HG03103 (cell line): ENCODE results near the gene HELZ.
"Not testable (repeated sequence)": the region's sequence is repeated elsewhere in the genome, so short reads cannot be mapped to it uniquely, and the experiment has no call there.

ENCODE experiments used
- ATAC-seq: cut with Tn5 transposase; IDR thresholded peaks from one replicate; pipeline ENCODE4 v1.9.1; 2021; ENCODE audit warnings: low read depth; ENCODE audit not compliant: unreplicated experiment

Gene HELZ

GRCh38 chr17:67123699-67124098 is 121.3 kb downstream of the HELZ start:
- ATAC-seq: no peak

DNA sequence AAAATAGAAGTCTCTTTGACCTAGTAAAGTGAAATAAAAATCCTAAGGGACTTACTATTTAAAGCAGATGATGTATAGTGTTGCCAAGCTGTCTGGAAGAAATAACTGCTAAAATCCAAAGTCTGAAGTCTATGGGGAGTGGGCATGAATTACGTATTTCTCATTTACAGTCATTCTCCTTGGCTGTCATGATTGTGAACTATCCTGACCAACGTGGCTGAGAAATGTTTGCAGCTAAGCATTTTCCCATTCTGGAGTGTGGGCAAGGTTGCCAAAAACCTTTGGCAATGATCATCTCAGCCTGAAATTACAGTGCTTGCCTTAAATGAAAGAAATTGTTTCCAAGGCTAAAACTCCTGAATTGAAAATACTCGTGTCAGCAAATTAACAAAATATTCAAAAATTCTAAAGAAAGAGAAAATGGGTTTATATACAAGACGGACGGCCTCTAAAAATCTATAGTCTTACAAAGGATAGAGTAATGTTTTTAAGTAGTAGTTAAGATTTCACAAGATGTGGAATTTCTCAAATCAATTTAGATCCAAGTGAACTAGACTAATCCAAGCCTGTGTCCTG is 123.6 kb downstream of the HELZ start:
- no peak for ATAC-seq

DNA sequence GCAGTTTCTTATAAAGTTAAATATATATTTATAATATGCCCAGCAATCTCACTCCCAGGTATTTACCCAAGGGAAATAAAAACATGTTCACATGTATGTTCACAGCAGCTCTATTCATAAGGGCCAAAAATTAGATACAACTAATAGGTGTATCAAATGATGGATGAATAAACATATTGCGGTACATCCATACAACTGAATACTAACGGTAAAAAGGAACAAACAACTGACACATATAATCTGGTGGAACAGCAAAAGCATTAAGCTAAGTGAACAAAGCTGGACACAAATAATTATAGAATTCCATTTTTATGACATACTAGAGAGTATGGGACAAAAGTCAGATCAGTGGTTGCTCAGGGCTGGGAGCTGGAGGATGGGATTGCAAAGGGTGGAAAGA is 125.9 kb downstream of the HELZ start:
- no peak for ATAC-seq

GRCh38 chr17:67116045-67116575 is 128.9 kb downstream of the HELZ start:
- no peak for ATAC-seq

GRCh38 chr17:67115401-67115800 is 129.6 kb downstream of the HELZ start:
- ATAC-seq: no peak

- ATAC-seq: no peak
Observed at GRCh38 chr17:67113486-67113885, 131.5 kb downstream of the HELZ start.

DNA sequence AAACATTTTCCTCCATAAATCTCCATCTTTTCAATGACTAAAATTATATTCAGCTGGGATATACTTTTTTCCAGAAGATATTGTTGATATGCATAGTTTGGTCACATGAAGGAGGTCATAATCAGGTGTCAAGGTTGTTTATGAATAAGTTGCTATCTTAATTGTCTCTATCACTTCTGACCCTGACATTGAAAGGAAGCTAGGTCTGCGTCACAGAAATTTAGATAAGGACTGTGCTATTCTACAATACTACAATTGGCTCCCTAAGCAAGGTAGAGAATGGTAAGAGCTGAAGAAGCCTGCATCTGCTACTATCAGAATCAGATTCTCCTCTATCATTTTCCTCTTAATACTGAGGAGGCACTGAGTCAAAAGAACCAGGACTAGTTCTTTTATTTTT is 133.2 kb downstream of the HELZ start:
- no peak for ATAC-seq

DNA sequence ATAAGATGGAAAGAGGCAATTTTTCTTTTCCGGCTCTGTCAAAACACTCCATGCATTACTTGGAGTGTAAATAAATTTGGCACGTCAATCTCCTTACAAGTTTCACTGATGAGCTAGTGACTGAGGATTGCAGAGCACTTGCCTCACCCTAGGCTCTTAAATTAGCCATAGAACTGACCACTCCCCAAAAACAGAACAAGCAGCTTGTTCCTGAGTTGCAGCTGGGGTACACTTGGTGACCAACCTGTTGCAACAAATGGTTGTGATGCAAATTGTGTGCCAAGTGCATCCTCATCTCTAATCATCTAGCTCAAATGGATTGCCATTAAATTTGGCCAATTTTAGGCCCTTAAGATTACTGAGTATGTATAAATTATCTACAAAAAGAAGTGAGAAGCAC is 133.7 kb downstream of the HELZ start:
- no peak for ATAC-seq

- ATAC-seq: no peak
Observed at GRCh38 chr17:67110619-67111018, 134.4 kb downstream of the HELZ start.

GRCh38 chr17:67109111-67109510 is 135.9 kb downstream of the HELZ start:
- no peak for ATAC-seq

- ATAC-seq: no peak
Observed at GRCh38 chr17:67107811-67108775, 136.9 kb downstream of the HELZ start.

- no peak for ATAC-seq
Observed at GRCh38 chr17:67107171-67107570, 137.8 kb downstream of the HELZ start.

DNA sequence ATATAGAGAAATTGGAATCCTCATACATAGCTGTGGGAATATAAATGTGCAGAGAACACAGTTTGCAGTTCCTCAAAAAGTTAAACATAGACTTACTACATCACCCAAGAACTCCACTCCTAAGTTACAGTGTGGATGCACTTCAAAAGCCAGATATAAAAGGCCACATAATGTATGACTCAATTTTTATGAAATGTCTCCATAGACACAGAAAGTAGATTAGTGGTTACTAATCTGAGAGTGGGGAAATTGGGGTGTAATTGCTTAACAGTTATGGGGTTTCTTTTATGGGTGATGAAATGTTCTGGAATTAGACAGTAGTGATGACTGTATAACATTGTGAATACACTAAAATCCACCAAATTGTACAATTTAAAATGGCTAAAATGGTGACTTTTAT is 139.8 kb downstream of the HELZ start:
- no peak for ATAC-seq

DNA sequence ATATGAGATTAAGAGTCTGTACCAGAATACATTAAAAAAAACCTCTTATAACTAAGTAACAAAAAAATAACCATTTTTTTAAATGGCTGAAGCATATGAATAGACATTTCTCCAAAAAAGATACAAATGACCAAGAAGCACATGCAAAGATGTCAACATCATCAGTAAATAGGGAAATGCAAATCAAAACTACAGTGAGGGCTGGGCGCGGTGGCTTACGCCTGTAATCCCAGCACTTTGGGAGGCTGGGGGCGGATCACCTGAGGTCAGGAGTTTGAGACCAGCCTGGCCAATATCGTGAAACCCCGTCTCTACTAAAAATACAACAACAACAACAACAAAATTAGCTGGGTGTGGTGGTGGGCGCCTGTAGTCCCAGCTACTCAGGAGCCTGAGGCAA is 140.4 kb downstream of the HELZ start:
- not testable (repeated sequence) for ATAC-seq

GRCh38 chr17:67098006-67098405 is 147.0 kb downstream of the HELZ start:
- ATAC-seq: no peak

- no peak for ATAC-seq
Observed at GRCh38 chr17:67096609-67097008, 148.4 kb downstream of the HELZ start.

- no peak for ATAC-seq
Observed at GRCh38 chr17:67095803-67096202, 149.2 kb downstream of the HELZ start.

DNA sequence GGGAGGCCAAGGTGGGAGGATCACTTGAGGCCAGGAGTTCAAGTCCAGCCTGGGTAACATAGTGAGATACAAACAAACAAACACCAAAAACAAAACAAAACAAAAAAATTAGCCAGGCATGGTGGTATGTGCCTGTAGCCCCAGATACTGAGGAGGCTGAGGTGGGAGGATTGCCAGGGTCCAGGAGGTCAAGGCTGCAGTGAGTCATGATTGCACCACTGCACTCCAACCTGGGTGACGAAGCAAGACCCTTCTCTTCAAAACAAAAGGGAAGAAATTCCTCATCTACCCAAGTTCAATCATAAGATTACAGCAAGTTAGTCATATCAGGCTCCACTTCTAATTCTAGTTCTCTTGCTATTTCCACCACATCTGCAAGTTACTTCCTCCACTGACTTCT is 149.7 kb downstream of the HELZ start:
- ATAC-seq: not testable (repeated sequence)

DNA sequence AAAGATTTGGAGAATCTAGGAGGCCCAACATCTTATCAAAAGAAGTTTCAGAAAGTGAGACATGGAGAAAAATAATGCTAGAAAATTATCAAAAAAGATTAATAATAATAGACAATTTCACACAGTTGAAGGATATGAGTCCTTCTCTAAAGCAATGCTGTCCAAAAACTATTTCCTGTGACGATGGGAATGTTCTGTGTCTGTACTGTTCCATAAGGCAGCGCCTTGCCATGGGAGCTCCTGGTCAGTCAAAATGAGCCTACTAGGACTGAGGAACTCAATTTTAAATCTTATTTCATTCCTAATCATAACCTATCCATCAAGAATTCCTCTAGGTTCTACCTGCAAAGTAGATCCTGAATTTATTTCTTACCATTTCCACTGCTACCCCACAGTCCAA is 151.6 kb downstream of the HELZ start:
- ATAC-seq: no peak

DNA sequence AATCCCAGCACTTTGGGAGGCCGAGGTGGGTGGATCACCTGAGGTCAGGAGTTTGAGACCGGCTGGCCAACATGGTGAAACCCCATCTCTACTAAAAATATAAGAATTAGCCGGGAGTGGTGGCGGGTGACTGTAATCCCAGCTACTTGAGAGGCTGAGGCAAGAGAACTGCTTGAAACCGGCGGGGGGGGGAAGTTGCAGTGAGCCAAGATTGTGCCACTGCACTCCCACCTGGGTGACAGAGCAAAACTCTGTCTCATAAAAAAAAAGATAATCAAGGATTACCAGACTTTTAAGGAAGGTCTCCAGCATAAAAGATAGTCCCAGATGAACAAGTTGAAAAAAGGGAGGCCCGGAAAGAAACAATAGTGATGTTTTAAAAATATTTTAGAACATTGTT is 152.3 kb downstream of the HELZ start:
- ATAC-seq: not testable (repeated sequence)

GRCh38 chr17:67092291-67092690 is 152.7 kb downstream of the HELZ start:
- ATAC-seq: no peak

- no peak for ATAC-seq
Observed at GRCh38 chr17:67090341-67090740, 154.7 kb downstream of the HELZ start.
